Large intestine (tissue), 3 donors: ENCODE data around the gene DNM3. TPM values are rescaled to one million over a fixed set of nuclear protein-coding genes. Genes with fewer than 3 reads are reported as not detected.

ENCODE experiments used
- DNase-seq, 2 donors: peaks; one replicate each; pipeline versions ENCODE4 v3.0.0 to v3.0.0-alpha.2; 2013
- H3K27ac ChIP-seq: one replicate; pipeline ENCODE4 v1.5.1; 2013; ENCODE audit warnings: low read length
- H3K27me3 ChIP-seq: 2 replicates; pipeline ENCODE4 v1.6.1; 2013; ENCODE audit warnings: low read length; ENCODE audit not compliant: control insufficient read depth, insufficient read depth
- H3K36me3 ChIP-seq: 2 replicates; pipeline ENCODE4 v1.6.1; 2013; ENCODE audit warnings: low read length; ENCODE audit not compliant: control insufficient read depth, insufficient read depth
- H3K4me1 ChIP-seq: one replicate; pipeline ENCODE4 v1.6.1; 2013; ENCODE audit warnings: low read length; ENCODE audit not compliant: control insufficient read depth, insufficient read depth
- H3K4me3 ChIP-seq: one replicate; pipeline ENCODE4 v1.5.1; 2013; ENCODE audit warnings: low read length
- H3K9me3 ChIP-seq: one replicate; pipeline ENCODE4 v1.6.1; 2013; ENCODE audit warnings: mild to moderate bottlenecking, low read depth, low read length, moderate library complexity; ENCODE audit not compliant: control insufficient read depth
- WGBS: methylation state at CpG from one replicate; pipeline ENCODE4 v1.1.5; 2013; ENCODE audit warnings: low lambda C conversion rate; ENCODE audit not compliant: insufficient coverage; 5-methylcytosine and 5-hydroxymethylcytosine counted together
- polyA plus RNA-seq: library from polyadenylated mRNA; unstranded; fragments of 120-200 nt; gene quantifications from one replicate; pipeline ENCODE4 v1.2.1, GENCODE V29; 2013

DNM3 gene
- polyA plus RNA-seq, 1 donor = 2.2 TPM

GRCh38 chr1:171868217-171868803, 27.0 kb downstream of the DNM3 start:
- no peaks in the 10 kb centered on the region for H3K36me3 ChIP-seq
- peaks cover 2% of the 10 kb centered on the region for H3K27me3 ChIP-seq
- H3K4me3 ChIP-seq = no peak overlapping the region
- H3K4me1 ChIP-seq = no peaks in the 10 kb centered on the region
- no peaks in the 10 kb centered on the region for H3K9me3 ChIP-seq
- no peak overlapping the region for H3K27ac ChIP-seq
- DNase-seq = no peak
- no CpG with 5 or more reads among the region's 3 CpGs for WGBS

- no peak overlapping the region for H3K4me3 ChIP-seq
- no peaks in the 10 kb centered on the region for H3K9me3 ChIP-seq
- no peaks in the 10 kb centered on the region for H3K36me3 ChIP-seq
- H3K4me1 ChIP-seq = no peaks in the 10 kb centered on the region
- no peak overlapping the region for H3K27ac ChIP-seq
- peaks cover 2% of the 10 kb centered on the region for H3K27me3 ChIP-seq
- no peak for DNase-seq
Observed at GRCh38 chr1:171869097-171869496, 27.8 kb downstream of the DNM3 start.

GRCh38 chr1:171871848-171872247, 30.6 kb downstream of the DNM3 start:
- Histone ChIP-seq H3K27ac (no peak overlapping the region), H3K36me3 (no peaks in the 10 kb centered on the region), H3K27me3 (no peaks in the 10 kb centered on the region), H3K4me3 (no peak overlapping the region), H3K9me3 (no peaks in the 10 kb centered on the region), H3K4me1 (no peaks in the 10 kb centered on the region)
- no CpG with 5 or more reads among the region's 2 CpGs for WGBS
- DNase-seq = no peak

- H3K36me3 ChIP-seq = no peaks in the 10 kb centered on the region
- no peak overlapping the region for H3K4me3 ChIP-seq
- 75% methylated on average over 1 of the region's 5 CpGs for WGBS
- no peaks in the 10 kb centered on the region for H3K4me1 ChIP-seq
- H3K9me3 ChIP-seq = no peaks in the 10 kb centered on the region
- no peaks in the 10 kb centered on the region for H3K27me3 ChIP-seq
- no peak overlapping the region for H3K27ac ChIP-seq
- no peak for DNase-seq
Observed at GRCh38 chr1:171872430-171872829, 31.1 kb downstream of the DNM3 start.

GRCh38 chr1:171873664-171874063, 32.4 kb downstream of the DNM3 start:
- DNase-seq = no peak
- Histone ChIP-seq H3K9me3 (no peaks in the 10 kb centered on the region), H3K4me3 (no peak overlapping the region), H3K4me1 (no peaks in the 10 kb centered on the region), H3K27ac (no peak overlapping the region), H3K27me3 (no peaks in the 10 kb centered on the region), H3K36me3 (no peaks in the 10 kb centered on the region)
- WGBS = 83% methylated on average over 3 of the region's 5 CpGs

GRCh38 chr1:171877701-171878100, 36.4 kb downstream of the DNM3 start:
- WGBS = no CpG with 5 or more reads among the region's 3 CpGs
- Histone ChIP-seq H3K27me3 (no peaks in the 10 kb centered on the region), H3K4me3 (no peak overlapping the region), H3K36me3 (no peaks in the 10 kb centered on the region), H3K4me1 (no peaks in the 10 kb centered on the region), H3K9me3 (no peaks in the 10 kb centered on the region), H3K27ac (no peak overlapping the region)
- DNase-seq = peak; percentile 54 to 69

- WGBS = no CpG with 5 or more reads among the region's 4 CpGs
- Histone ChIP-seq H3K27ac (no peak overlapping the region), H3K4me3 (no peak overlapping the region), H3K36me3 (no peaks in the 10 kb centered on the region), H3K4me1 (no peaks in the 10 kb centered on the region), H3K9me3 (no peaks in the 10 kb centered on the region), H3K27me3 (no peaks in the 10 kb centered on the region)
- peak in 1 of 2 donors; percentile 14 for DNase-seq
Observed at GRCh38 chr1:171879556-171879955, 38.3 kb downstream of the DNM3 start.

- peak; percentile 31 to 45 for DNase-seq
- H3K9me3 ChIP-seq = no peaks in the 10 kb centered on the region
- no peak overlapping the region for H3K27ac ChIP-seq
- H3K4me1 ChIP-seq = no peaks in the 10 kb centered on the region
- WGBS = no CpG with 5 or more reads among the region's 1 CpG
- no peaks in the 10 kb centered on the region for H3K36me3 ChIP-seq
- no peak overlapping the region for H3K4me3 ChIP-seq
- H3K27me3 ChIP-seq = no peaks in the 10 kb centered on the region
Observed at GRCh38 chr1:171881442-171881841, 40.1 kb downstream of the DNM3 start.

GRCh38 chr1:171883849-171884248, 42.6 kb downstream of the DNM3 start:
- 70% methylated on average over 2 of the region's 4 CpGs for WGBS
- Histone ChIP-seq H3K36me3 (no peaks in the 10 kb centered on the region), H3K9me3 (no peaks in the 10 kb centered on the region), H3K4me3 (no peak overlapping the region), H3K27me3 (no peaks in the 10 kb centered on the region), H3K4me1 (no peaks in the 10 kb centered on the region), H3K27ac (no peak overlapping the region)
- DNase-seq = no peak

GRCh38 chr1:171884475-171884874, 43.2 kb downstream of the DNM3 start:
- no peaks in the 10 kb centered on the region for H3K9me3 ChIP-seq
- no peaks in the 10 kb centered on the region for H3K36me3 ChIP-seq
- no peak overlapping the region for H3K4me3 ChIP-seq
- WGBS = no CpG with 5 or more reads among the region's 1 CpG
- no peaks in the 10 kb centered on the region for H3K27me3 ChIP-seq
- no peaks in the 10 kb centered on the region for H3K4me1 ChIP-seq
- DNase-seq = no peak
- H3K27ac ChIP-seq = no peak overlapping the region

GRCh38 chr1:171890131-171890530, 48.8 kb downstream of the DNM3 start:
- Histone ChIP-seq H3K9me3 (no peaks in the 10 kb centered on the region), H3K36me3 (no peaks in the 10 kb centered on the region), H3K27me3 (no peaks in the 10 kb centered on the region), H3K27ac (no peak overlapping the region), H3K4me1 (no peaks in the 10 kb centered on the region), H3K4me3 (no peak overlapping the region)
- no peak for DNase-seq
- 100% methylated on average over 1 of the region's 1 CpG for WGBS
